ENCODE data around the gene TNN.

GRCh38 chr1:175088525-175088951, 20.9 kb downstream of the TNN start:
- no peak for TF ChIP-seq EZH2 (IDR thresholded peaks at IDR 0.05; ENCODE audit: insufficient read depth, poor library complexity, severe bottlenecking)
- TF ChIP-seq EZH2phosphoT487 (IDR thresholded peaks at IDR 0.05; ENCODE audit: insufficient read depth, low read depth), result no peak
